ENCODE measurements around the gene EIF2B2. TPM values are rescaled to one million over a fixed set of nuclear protein-coding genes. Genes with fewer than 3 reads are reported as not detected.
A peak's percentile ranks its signal among the peaks of the same experiment; 100 is the strongest.

EIF2B2 gene
- total RNA-seq, 4 donors from 2014 or later = 23.3 to 58.0 (median 45.9) TPM

DNA sequence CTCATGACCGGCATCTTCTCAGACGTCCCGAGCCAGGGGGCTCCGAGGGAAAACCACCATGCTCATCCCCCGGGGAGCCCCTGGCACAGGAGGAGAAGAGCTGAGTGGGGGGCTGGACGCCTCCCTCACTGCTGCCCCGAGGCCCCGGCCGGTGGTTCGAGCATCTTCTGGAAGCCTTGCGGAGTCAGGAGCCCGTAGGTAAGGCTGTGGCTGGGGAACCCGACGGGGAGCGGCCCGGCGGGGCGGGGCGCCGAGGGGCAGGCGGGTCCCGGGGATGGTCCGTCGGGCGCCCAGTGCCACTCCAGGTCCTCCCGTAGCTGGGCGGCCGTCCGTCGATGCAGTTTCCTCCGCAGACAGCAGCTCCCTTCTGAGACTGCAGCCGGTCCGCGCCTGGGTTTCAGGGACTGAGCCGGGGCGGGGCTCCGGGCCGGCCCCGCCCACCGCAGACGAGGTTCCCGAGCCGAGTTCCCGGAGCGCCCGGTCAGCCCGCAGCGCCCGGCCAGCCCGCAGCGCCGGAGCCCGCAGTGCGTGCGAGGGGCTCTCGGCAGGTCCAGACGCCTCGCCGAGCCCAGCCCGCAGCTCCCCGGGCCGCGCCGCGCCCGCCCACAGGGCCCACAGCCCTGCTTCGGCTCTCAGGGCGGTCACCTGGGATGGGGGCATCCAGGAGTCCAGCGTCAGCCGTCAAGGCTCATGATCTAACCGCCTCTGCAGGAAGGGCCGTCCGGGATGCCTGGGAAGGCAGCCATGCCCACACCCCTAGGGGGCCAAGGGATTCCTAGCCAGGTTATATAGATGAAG is 47.3 kb upstream of the EIF2B2 start, which contains the start of gene PGF:
Gene PGF, minus strand, starts transcription at position 369 of the 798 bp plus-strand sequence. Its CDS starts 355 bp downstream, at position 14.
- peak within 1 kb of the TSS; percentile 62 to 73 (median 66) for H3K4me3 ChIP-seq

DNA sequence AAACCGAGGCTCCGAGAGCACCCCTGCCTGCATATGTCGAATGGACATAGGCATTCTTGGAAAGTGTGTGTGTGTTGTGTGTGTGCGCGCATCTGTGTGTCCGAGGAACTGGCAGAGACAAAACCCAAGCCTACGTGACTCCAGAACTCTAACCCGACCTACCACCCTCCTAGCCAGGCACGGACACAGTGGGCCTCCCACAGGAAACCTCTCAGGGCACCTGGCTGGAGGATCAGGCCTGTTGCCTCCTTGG is 46.8 kb upstream of the EIF2B2 start:
- H3K4me3 ChIP-seq = peak overlapping the region; percentile 62 to 73 (median 66)
- intact Hi-C loops (cut with DNase I) = no loop called here
- no peak for DNase-seq (ENCODE audit: extremely low spot score)
- WGBS = 79% methylated on average over 3 of the region's 9 CpGs
- peaks cover 0 to 4% (median 0%) of the 10 kb centered on the region in 4 donors for H3K36me3 ChIP-seq
- peak overlapping the region in 3 of 4 donors; percentile 51 to 67 (median 52) for H3K27ac ChIP-seq (replicated peaks in 1 of 4)
- TF ChIP-seq EP300 (IDR thresholded peaks at IDR 0.05) (no peak), POLR2A (IDR thresholded peaks at IDR 0.05; ENCODE audit: low read depth) (no peak), POLR2AphosphoS5 (IDR thresholded peaks at IDR 0.05) (no peak)
- TF ChIP-seq, protein P1, sequence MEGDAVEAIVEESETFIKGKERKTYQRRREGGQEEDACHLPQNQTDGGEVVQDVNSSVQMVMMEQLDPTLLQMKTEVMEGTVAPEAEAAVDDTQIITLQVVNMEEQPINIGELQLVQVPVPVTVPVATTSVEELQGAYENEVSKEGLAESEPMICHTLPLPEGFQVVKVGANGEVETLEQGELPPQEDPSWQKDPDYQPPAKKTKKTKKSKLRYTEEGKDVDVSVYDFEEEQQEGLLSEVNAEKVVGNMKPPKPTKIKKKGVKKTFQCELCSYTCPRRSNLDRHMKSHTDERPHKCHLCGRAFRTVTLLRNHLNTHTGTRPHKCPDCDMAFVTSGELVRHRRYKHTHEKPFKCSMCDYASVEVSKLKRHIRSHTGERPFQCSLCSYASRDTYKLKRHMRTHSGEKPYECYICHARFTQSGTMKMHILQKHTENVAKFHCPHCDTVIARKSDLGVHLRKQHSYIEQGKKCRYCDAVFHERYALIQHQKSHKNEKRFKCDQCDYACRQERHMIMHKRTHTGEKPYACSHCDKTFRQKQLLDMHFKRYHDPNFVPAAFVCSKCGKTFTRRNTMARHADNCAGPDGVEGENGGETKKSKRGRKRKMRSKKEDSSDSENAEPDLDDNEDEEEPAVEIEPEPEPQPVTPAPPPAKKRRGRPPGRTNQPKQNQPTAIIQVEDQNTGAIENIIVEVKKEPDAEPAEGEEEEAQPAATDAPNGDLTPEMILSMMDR (IDR thresholded peaks at IDR 0.05) = no peak
- no peaks in the 10 kb centered on the region for H3K9me3 ChIP-seq
- H3K27me3 ChIP-seq = peaks cover 0 to 41% (median 0%) of the 10 kb centered on the region in 4 donors
- peaks cover 28 to 50% (median 37%) of the 10 kb centered on the region in 4 donors for H3K4me1 ChIP-seq

More for the DNA sequence above, 47.3 kb upstream of the EIF2B2 start, which contains the start of gene PGF:
- intact Hi-C loops (cut with DNase I) = no loop called here
- WGBS = 7% methylated on average over 10 of the region's 73 CpGs
- TF ChIP-seq, protein P1 (IDR thresholded peaks at IDR 0.05) = no peak
- TF ChIP-seq POLR2AphosphoS5 (IDR thresholded peaks at IDR 0.05) = peak; percentile 69 to 80
- no peak for TF ChIP-seq POLR2A (IDR thresholded peaks at IDR 0.05; ENCODE audit: low read depth)
- TF ChIP-seq EP300 (IDR thresholded peaks at IDR 0.05) = no peak
- Histone ChIP-seq H3K27me3 (peaks cover 0 to 46% (median 0%) of the 10 kb centered on the region in 4 donors), H3K36me3 (peaks cover 0 to 4% (median 0%) of the 10 kb centered on the region in 4 donors), H3K4me1 (peaks cover 28 to 55% (median 38%) of the 10 kb centered on the region in 4 donors), H3K9me3 (no peaks in the 10 kb centered on the region), H3K27ac (replicated peaks in 1 of 4) (peak within 1 kb of the TSS; percentile 46 to 67 (median 52))
- DNase-seq (ENCODE audit: extremely low spot score) = no peak

DNA sequence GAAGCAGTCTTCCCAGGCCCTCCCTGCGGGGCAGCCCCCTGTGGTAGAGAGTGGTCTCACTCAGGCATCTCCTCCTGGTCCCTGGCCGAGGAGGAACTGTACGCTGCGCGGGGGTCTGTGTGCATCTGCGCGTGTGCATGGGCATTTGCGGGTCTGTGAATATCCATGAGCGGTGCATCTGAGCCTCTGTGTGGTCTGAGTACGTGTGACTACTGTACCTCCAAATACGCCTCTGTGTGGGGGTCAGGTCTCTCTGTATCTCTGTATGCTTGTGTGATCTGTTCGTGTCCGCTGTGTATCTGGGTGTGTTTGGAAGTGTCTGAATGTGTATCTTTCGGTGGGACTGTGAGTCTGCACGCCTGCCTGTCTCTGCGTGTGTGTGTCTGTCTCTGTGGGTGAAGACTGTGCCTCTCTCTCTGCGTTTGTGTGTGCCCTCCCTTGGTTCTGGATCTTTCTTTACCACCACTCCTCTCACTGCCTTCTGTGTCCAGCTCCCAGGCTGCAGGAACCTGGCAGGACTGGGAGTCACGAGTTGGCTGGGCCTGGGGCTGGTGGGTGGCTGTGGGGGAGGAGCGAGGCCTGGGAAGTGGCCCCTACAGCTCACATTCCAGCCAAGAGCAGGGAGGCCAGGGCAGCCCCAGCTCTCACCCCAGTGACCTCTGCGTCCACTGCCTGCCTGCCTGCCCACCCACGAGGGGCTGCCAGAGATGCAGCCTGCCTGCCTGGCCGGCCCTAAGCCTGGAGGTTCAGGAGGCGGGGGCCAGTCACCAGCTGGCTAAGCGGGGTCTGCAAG is 46.2 kb upstream of the EIF2B2 start:
- DNase-seq (ENCODE audit: extremely low spot score) = no peak
- H3K27ac ChIP-seq (replicated peaks in 1 of 4) = peak overlapping the region in 1 of 4 donors; percentile 67
- no peaks in the 10 kb centered on the region for H3K9me3 ChIP-seq
- peak overlapping the region in 3 of 4 donors; percentile 62 to 66 (median 65) for H3K4me3 ChIP-seq
- 93% methylated on average over 20 of the region's 24 CpGs for WGBS
- intact Hi-C loops (cut with DNase I) = no loop called here
- peaks cover 28 to 45% (median 33%) of the 10 kb centered on the region in 4 donors for H3K4me1 ChIP-seq
- TF ChIP-seq POLR2A (IDR thresholded peaks at IDR 0.05; ENCODE audit: low read depth) = no peak
- no peak for TF ChIP-seq POLR2AphosphoS5 (IDR thresholded peaks at IDR 0.05)
- TF ChIP-seq, protein P1 (IDR thresholded peaks at IDR 0.05) = no peak
- TF ChIP-seq EP300 (IDR thresholded peaks at IDR 0.05) = no peak
- peaks cover 0 to 4% (median 0%) of the 10 kb centered on the region in 4 donors for H3K36me3 ChIP-seq
- peaks cover 0 to 36% (median 0%) of the 10 kb centered on the region in 4 donors for H3K27me3 ChIP-seq

DNA sequence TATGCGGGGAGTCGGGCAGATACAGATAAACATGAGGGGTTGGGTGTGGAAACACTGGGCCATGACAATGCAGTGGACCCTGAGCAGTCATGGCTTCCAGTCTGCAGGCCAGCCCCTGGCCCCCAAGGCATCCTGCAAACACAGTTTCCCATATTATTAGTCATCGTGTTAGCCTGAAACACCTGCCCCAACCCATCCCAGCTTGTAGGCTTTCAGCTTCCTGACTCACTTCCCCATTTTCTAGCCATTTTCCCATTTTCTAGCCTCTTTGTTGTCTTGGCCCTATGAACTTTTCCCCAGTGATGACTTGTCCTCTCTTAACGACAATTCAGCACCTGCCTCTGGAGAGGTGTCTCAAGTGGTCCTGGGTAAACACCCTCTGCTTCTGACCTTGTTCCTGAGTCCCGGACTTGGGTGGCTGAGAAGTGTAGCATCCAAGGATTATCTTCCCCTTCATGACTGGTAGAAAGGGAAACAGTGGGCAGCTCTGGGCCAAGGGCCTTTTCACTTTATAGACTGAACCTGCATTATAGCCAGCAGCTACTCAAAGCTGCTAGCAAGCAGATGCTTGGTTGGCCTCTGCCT is 43.0 kb upstream of the EIF2B2 start:
- TF ChIP-seq, protein P1 (IDR thresholded peaks at IDR 0.05) = no peak
- TF ChIP-seq POLR2A (IDR thresholded peaks at IDR 0.05; ENCODE audit: low read depth) (no peak), EP300 (IDR thresholded peaks at IDR 0.05) (no peak), POLR2AphosphoS5 (IDR thresholded peaks at IDR 0.05) (no peak)
- 93% methylated on average over 5 of the region's 5 CpGs for WGBS
- intact Hi-C loops (cut with DNase I) = no loop called here

More for the DNA sequence above, 43.0 kb upstream of the EIF2B2 start:
- no peak for DNase-seq (ENCODE audit: extremely low spot score)
- Histone ChIP-seq H3K4me1 (peaks cover 20 to 28% (median 22%) of the 10 kb centered on the region in 4 donors), H3K4me3 (no peak overlapping the region), H3K36me3 (no peaks in the 10 kb centered on the region), H3K9me3 (no peaks in the 10 kb centered on the region), H3K27ac (replicated peaks in 1 of 4) (no peak overlapping the region), H3K27me3 (peaks cover 0 to 6% (median 0%) of the 10 kb centered on the region in 4 donors)
